Neural progenitor cell (in vitro differentiated cells): ENCODE data around the gene GRN.

Source experiments
- CTCF ChIP-seq: fragments of 200-600 bp; sonication (generic); IDR thresholded peaks from 2 replicates; pipeline ENCODE4 v1.5.1; 2017; ENCODE audit warnings: antibody characterized with exemption, mild to moderate bottlenecking
- EZH2 ChIP-seq: fragments of 200-600 bp; sonication (generic); IDR thresholded peaks from 2 replicates; pipeline ENCODE4 v1.6.1; 2017; ENCODE audit warnings: antibody characterized with exemption, mild to moderate bottlenecking, moderate library complexity
- EZH2phosphoT487 ChIP-seq: fragments of 200-600 bp; sonication (generic); IDR thresholded peaks from 2 replicates; pipeline ENCODE4 v1.6.1; 2017; ENCODE audit warnings: antibody characterized with exemption

GRCh38 chr17:44308865-44309264 lies 36.2 kb upstream of the GRN start:
- TF ChIP-seq CTCF (no peak), EZH2 (no peak), EZH2phosphoT487 (no peak)
